ENCODE data around the gene MRPS24. TPM values are rescaled to one million over a fixed set of nuclear protein-coding genes. Genes with fewer than 3 reads are reported as not detected.
"Not testable (repeated sequence)": the region's sequence is repeated elsewhere in the genome, so short reads cannot be mapped to it uniquely, and the experiment has no call there.

Gene MRPS24
- 38.0 TPM for total RNA-seq

DNA sequence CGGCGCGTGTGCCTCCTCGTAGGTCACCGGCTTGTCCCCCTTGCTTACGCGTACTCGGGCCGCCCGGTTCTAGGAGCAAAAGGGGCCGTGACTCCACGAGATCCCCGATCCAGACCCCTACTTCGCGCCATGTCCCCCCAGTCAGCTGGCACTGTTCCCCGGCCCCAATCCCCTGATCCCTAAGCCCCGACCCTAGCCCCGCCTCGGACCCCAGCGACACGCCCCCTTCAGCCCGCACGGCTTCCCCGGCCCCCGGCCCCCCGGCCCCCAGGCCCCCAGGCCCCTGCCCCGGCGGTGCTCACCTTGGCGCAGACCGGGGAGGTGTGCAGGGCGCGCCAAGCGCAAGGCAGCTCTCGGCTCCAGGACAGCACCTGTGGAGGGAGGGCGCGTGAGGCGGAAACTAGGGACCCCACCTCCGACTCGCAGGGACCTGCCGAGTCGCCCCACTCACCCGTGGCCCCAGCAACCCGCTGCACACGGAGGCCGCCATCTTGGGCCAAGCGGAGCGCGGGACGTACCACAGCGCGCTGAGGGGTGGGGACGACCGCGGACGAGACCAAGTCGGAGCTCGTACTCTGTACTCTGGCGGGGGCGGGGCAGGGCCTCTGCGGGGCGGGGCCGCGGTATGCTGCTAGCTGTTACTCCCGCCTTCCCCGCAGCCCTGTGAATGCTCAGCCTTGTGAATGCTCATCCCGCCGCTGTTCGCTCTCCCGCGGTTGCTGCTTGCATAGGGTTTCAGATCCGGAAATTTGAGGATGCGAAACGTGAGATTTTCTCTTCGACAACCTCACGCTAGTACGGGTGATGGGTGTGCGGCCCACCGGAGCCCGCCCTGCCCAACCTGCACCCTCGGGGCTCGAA is at the start of gene MRPS24:
TSS of gene MRPS24 (minus strand) at position 512 of the 861 bp plus-strand sequence. CDS start at position 490, 22 bp downstream.
- intact Hi-C loops (cut with DNase I) = no loop called here
- peak; percentile 97 for DNase-seq (ENCODE audit: low spot score)

GRCh38 chr7:43915907-43916306 is 46.6 kb upstream of the MRPS24 start:
- no peak for DNase-seq (ENCODE audit: low spot score)
- intact Hi-C loops (cut with DNase I) = no loop called here
- ATAC-seq = no peak

More for the DNA sequence above, at the start of gene MRPS24:
- ATAC-seq = peak; percentile 97

- intact Hi-C loops (cut with DNase I) = no loop called here
- no peak for ATAC-seq
- DNase-seq (ENCODE audit: low spot score) = no peak
These were observed 45.5 kb upstream of the MRPS24 start for GRCh38 chr7:43914795-43915194.

DNA sequence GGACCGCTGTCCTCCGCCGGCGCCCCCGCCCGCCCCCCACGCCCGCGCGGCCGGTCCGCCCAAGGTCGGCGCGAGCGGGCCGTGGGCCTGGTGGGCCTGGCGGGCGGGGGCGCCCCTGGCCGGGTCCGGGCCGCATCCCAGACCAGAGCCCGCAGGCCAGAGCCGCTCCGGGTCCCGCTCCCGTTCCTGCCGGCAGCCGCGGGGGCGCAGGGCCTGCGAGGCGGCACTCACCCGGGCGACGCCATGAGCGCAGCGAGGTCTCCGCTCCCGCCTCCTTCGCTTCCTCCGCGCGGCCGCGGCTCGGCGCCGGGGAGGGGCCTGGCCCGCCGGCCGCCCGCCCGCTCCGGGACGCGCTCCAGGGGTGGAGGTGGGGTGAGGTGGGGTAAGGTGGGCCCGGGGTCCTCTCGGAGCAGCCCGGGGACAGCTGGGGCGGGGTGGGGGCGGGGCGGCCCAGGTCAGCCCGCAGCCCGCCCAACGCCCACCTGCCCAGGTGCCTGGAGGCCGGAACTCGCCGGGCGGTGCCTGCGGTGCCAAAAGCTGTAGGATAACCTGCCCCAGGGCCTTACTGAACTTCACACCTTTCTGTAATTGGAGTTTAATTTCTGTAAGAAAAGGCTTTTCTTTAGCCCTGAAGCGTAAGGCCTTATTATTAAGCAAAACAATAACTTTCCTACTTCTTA is 37.2 kb upstream of the MRPS24 start, which contains the start of gene URGCP:
TSS of gene URGCP (minus strand) at position 266 of the 680 bp plus-strand sequence. CDS start at position 245, 21 bp downstream.
- peak; percentile 74 for ATAC-seq
- intact Hi-C loops (cut with DNase I) = no loop called here
- peak; percentile 76 for DNase-seq (ENCODE audit: low spot score)

- DNase-seq (ENCODE audit: low spot score) (peak; percentile 60), ATAC-seq (peak; percentile 48)
- intact Hi-C loops (cut with DNase I) = no loop called here
These were observed 36.6 kb upstream of the MRPS24 start for GRCh38 chr7:43905956-43906330.

- ATAC-seq = peak; percentile 52
- DNase-seq (ENCODE audit: low spot score) = no peak
- intact Hi-C loops (cut with DNase I) = no loop called here
These were observed 36.1 kb upstream of the MRPS24 start for GRCh38 chr7:43905209-43905946.

- ATAC-seq = peak; percentile 21
- DNase-seq (ENCODE audit: low spot score) = no peak
- intact Hi-C loops (cut with DNase I) = no loop called here
These were observed 35.4 kb upstream of the MRPS24 start for GRCh38 chr7:43904533-43905208.

GRCh38 chr7:43902542-43903054 is 33.3 kb upstream of the MRPS24 start:
- ATAC-seq = no peak
- no peak for DNase-seq (ENCODE audit: low spot score)
- intact Hi-C loops (cut with DNase I) = no loop called here

DNA sequence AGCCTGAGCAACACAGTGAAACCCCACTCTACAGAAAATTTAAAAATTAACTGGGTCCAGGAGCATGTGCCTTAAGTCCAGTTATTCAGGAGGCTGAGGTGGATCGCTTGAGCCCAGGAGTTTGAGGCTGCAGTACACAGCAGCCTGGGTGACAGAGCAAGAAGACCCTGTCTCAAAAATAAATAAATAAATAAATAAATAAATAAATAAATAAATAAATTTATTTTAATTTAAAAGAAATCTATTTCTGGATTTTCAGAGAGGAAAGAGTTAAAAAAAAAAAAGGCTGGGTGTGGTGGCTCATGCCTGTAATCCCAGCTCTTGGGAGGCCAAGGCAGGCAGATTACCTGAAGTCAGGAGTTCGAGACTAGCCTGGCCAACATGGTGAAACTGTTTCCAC is 29.3 kb upstream of the MRPS24 start:
- DNase-seq (ENCODE audit: low spot score); intact Hi-C loops (cut with DNase I); ATAC-seq: not testable (repeated sequence)

DNA sequence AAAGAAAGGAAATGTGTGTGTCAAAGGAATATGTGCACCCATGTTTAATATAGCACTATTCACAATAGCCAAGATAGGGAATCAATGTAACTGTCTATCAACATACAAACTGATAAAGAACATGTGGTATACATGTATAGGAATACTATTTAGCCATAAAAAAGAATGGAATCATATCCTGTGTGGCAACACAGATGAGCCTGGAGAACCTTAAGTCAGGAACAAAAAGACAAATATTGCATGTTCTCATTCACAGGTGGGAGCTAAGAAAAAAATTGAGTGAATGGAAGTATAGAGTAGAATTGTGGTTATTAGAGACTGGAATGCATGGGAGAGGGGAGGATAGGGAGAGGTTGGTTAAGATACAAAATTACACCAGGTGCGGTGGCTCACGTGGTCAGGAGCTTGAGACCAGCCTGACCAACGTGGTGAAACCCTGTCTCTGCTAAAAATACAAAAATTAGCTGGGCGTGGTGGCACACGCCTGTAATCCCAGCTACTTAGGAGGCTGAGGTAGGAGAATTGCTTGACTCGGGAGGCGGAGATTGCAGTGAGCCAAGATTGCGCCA is 26.6 kb upstream of the MRPS24 start:
- intact Hi-C loops (cut with DNase I) = no loop called here
- no peak for DNase-seq (ENCODE audit: low spot score)
- ATAC-seq = no peak

GRCh38 chr7:43891069-43891955 is 22.0 kb upstream of the MRPS24 start:
- DNase-seq (ENCODE audit: low spot score) = no peak
- intact Hi-C loops (cut with DNase I) = no loop called here
- no peak for ATAC-seq

DNA sequence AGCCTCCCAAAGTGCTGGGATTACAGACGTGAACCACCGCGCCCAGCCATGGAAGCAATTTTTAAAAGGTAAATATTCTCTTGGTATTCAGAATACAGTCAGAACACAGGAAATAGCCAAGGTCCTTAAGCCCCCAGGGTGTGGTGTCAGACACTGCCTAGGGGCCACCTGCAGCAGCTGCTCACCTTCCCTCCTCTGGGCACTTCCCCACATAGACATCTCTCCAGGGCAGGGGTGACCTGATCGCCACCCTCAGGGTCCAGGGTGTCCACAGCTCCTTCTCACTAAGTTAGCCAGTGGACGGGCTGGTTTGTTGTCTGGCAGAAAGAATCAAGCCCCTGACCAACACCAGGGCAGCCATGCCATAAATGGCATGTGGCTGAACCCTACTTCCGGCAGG is 21.2 kb upstream of the MRPS24 start:
- intact Hi-C loops (cut with DNase I) = no loop called here
- DNase-seq (ENCODE audit: low spot score) = no peak
- no peak for ATAC-seq

GRCh38 chr7:43888993-43889945 is 20.0 kb upstream of the MRPS24 start:
- ATAC-seq (no peak), DNase-seq (ENCODE audit: low spot score) (no peak)
- intact Hi-C loops (cut with DNase I) = no loop called here

GRCh38 chr7:43884617-43885016 is 15.3 kb upstream of the MRPS24 start:
- no peak for ATAC-seq
- DNase-seq (ENCODE audit: low spot score) = no peak
- intact Hi-C loops (cut with DNase I) = no loop called here

GRCh38 chr7:43884209-43884608 is 14.9 kb upstream of the MRPS24 start:
- intact Hi-C loops (cut with DNase I) = no loop called here

DNA sequence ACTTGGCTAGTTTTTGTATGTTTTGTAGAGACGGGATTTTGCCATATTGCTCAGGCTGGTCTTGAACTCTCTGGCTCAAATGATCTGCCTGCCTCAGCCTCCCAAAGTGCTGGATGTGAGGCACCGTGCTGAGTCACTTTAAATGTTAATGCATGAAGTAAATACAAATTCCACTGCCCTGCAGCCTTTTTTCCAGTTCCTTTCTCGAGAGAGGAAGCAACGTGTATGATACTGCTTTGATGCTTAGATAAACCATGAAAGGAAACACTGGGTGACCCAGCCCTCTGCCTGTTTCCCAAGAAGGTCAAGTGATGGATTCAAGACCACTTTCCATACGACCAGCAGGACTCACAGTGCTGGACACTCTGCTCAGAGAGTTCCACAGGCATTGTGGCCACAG is 11.3 kb upstream of the MRPS24 start:
- intact Hi-C loops (cut with DNase I) = no loop called here
- ATAC-seq (no peak), DNase-seq (ENCODE audit: low spot score) (no peak)

More at GRCh38 chr7:43884209-43884608, 14.9 kb upstream of the MRPS24 start:
- ATAC-seq (no peak), DNase-seq (ENCODE audit: low spot score) (no peak)
